Coronary artery (tissue), 2 donors: ENCODE measurements around the gene IFNE.

ENCODE experiments used
- DNase-seq: peaks from one replicate; pipeline ENCODE4 v3.0.0-alpha.2; 2017; ENCODE audit warnings: low spot score
- H3K27ac ChIP-seq, 2 donors: fragments of 200-600 bp; sonication (generic); one replicate each; pipeline ENCODE4 v1.5.1; 2016 to 2019
- H3K4me3 ChIP-seq: fragments of 200-600 bp; sonication (generic); 2 replicates; pipeline ENCODE4 v1.5.1; 2016; ENCODE audit warnings: mild to moderate bottlenecking, moderate library complexity
- CTCF ChIP-seq: fragments of 200-600 bp; sonication (generic); IDR thresholded peaks from one replicate; pipeline ENCODE4 v1.5.1; 2019; ENCODE audit warnings: antibody characterized with exemption

The IFNE gene

GRCh38 chr9:21507483-21507790 lies 25.3 kb upstream of the IFNE start:
- no peak for DNase-seq
- H3K4me3 ChIP-seq, result no peak overlapping the region
- TF ChIP-seq CTCF, result no peak
- no peak overlapping the region for H3K27ac ChIP-seq

- TF ChIP-seq CTCF, result no peak
- H3K4me3 ChIP-seq, result no peak overlapping the region
- DNase-seq, result no peak
- no peak overlapping the region for H3K27ac ChIP-seq
Measured at GRCh38 chr9:21506626-21507482, 24.7 kb upstream of the IFNE start.

GRCh38 chr9:21505425-21506179 lies 23.5 kb upstream of the IFNE start:
- TF ChIP-seq CTCF, result no peak
- no peak for DNase-seq
- Histone ChIP-seq H3K27ac (no peak overlapping the region), H3K4me3 (no peak overlapping the region)

- TF ChIP-seq CTCF, result no peak
- H3K27ac ChIP-seq, result no peak overlapping the region
- DNase-seq, result no peak
- no peak overlapping the region for H3K4me3 ChIP-seq
Measured at GRCh38 chr9:21504894-21505293, 22.8 kb upstream of the IFNE start.

DNA sequence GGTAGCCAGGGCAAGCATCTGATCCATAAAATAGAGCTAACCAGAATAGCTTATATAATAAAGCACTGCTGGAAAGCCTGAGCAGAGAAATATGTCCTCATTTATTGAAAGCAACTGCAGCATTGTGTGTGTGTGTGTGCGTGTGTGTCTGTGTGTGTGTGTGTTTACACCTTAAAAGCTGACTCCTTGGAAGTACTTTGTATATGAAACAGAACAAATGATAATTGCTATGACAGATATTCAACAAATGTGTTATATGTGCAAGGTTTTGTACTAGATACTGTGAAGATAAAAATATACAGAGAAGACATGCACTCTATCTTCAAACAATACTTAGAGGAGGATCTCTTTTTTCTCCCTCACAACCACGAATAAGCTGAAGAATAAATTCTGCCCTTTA lies 22.0 kb upstream of the IFNE start:
- Histone ChIP-seq H3K4me3 (no peak overlapping the region), H3K27ac (no peak overlapping the region)
- no peak for DNase-seq
- TF ChIP-seq CTCF, result no peak

DNA sequence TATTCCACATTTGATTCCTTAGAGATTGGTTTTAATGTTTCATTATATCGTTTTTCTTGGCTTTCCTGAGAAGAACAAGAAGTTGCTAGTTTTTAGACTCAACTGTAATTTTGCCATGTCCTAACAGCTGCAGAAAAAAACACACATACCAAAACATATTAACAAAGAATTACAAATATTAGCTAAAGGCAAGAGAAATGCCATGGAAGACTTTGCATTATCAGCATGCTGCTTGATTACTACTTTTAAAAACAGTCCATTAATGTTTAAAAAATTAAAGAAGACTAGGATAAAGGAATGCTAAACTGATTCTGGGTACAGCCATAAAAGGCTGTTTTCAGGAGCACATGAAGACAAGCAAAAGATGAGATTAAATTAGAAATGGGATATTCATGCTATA lies 20.5 kb upstream of the IFNE start:
- no peak for TF ChIP-seq CTCF

DNA sequence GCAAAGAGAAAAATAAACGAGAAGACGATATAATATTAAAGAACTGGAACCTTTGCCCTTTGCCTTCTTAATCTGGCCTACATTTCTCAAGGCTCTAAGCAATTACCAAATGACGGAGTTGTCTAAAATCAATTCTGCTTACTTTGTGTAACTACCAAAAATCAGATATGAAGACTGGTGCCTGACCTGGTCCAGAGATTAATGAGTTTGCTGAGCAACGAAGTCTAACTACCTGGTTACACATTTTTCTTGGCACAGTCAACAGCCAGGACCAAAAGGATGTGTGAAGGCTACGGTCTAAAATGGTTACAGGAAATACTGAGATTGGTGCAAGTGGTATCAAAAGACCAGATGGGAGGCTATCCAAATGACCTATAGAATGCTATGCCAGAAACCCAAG lies 17.8 kb upstream of the IFNE start:
- Histone ChIP-seq H3K4me3 (no peak overlapping the region), H3K27ac (no peak overlapping the region)
- no peak for DNase-seq
- no peak for TF ChIP-seq CTCF

More for the DNA sequence above, 20.5 kb upstream of the IFNE start:
- Histone ChIP-seq H3K27ac (no peak overlapping the region), H3K4me3 (no peak overlapping the region)
- DNase-seq, result no peak
